Fibroblast of skin of back (primary cell): ENCODE results near the gene ITGAX. TPM values are rescaled to one million over a fixed set of nuclear protein-coding genes. Genes with fewer than 3 reads are reported as not detected.
A peak's percentile ranks its signal among the peaks of the same experiment; 100 is the strongest.
"Not testable (repeated sequence)": the region's sequence is repeated elsewhere in the genome, so short reads cannot be mapped to it uniquely, and the experiment has no call there.

Source experiments
- DNase-seq: peaks from one replicate; pipeline ENCODE4 v3.0.0-alpha.2; 2013
- polyA plus RNA-seq, 2 experiments: library from polyadenylated mRNA; unstranded; fragments of 120-200 nt; gene quantifications; one replicate each; pipeline ENCODE4 v1.2.1, GENCODE V29; 2013; ENCODE audit not compliant: insufficient read length in 2 of 2

Gene ITGAX
- polyA plus RNA-seq (2013, experiment 1 of 2; ENCODE audit: insufficient read length): not detected
- polyA plus RNA-seq (2013, experiment 2 of 2; ENCODE audit: insufficient read length): not detected

DNA sequence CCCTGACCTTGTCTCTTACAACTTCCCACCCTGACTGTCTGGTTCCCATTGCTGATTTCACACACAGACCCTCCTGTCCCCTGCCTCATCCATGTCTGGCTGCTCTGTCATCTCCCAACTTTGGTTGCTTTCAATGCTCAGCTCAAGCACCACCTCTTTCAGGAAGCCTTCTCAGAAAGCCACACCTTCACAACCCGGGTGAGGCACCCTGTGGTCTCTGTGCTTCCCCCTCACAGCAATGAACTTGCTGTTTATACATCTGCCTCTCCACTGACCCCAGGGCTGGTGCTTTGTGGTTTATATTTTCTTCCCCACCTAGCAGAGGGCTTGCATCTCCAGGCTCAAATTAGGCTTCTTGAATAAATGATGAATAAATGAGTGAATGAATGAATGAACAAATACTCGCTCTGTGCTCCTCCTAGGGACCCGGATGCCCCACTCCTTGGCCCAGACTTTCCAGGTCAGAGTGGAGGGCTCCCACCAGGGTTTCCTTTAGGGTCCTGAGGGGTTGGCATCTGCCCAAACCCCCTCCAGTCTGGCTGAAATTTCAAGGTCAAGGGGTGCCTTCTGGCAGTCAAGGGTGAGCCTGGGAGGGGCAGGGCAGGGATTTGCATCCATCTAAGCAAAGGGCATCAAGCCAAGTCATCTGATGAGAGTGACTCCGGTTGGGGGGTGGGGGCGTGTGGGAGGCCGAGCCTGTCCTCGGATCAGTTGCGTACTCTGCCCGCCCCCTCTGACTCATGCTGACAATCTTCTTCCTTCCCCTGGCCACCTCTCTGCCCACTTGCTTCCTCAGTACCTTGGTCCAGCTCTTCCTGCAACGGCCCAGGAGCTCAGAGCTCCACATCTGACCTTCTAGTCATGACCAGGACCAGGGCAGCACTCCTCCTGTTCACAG, at the start of gene ITGAX:
TSS of gene ITGAX (plus strand) at position 783 of the 898 bp plus-strand sequence. CDS start at position 862, 79 bp downstream.
- no peak for DNase-seq

DNA sequence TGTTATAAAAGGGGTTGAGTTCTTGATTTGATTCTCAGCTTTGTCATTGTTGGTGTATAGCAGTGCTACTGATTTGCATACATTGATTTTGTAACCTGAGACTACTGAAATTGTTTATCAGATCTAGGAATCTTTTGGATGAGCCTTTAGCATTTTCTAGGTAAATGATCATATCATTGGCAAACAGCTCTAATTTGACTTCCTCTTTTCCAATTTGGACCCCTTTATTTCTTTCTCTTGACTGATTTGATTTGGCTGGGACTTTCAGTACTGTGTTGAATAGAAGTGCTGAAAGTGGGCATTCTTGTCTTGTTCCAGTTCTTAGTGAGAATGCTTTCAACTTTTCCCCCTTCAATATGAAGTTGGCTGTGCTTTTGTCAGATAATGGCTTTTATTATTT, 49.8 kb upstream of the ITGAX start:
- DNase-seq: no peak

DNA sequence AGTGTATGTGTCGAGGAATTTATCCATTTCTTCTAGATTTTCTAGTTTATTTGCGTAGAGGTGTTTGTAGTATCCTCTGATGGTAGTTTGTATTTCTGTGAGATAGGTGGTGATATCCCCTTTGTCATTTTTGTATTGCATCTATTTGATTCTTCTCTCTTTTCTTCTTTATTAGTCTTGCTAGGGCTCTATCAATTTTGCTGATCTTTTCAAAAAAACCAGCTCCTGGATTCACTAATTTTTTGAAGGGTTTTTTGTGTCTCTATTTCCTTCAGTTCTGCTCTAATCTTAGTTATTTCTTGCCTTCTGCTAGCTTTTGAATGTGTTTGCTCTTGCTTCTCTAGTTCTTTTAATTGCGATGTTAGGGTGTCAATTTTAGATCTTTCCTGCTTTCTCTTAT, 46.6 kb upstream of the ITGAX start:
- not testable (repeated sequence) for DNase-seq

DNA sequence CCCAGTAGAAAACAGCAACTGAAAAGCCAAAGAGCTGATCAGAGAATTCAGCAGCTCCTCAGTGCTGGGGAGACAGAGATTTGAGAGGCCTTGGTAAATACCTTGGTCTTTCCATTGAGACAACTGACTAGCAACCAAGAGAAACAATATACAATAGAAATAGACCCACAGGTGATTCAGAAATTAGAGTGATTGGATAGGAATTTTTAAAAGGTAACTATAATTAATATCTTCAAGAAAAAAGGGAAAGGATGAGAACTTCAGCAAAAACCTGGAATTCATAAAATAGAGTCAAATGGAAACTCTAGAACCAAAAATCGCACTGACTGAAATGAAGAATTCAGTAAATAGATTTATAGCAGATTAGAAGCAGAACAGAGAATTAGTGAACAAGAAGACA, 32.5 kb upstream of the ITGAX start:
- DNase-seq: no peak

DNA sequence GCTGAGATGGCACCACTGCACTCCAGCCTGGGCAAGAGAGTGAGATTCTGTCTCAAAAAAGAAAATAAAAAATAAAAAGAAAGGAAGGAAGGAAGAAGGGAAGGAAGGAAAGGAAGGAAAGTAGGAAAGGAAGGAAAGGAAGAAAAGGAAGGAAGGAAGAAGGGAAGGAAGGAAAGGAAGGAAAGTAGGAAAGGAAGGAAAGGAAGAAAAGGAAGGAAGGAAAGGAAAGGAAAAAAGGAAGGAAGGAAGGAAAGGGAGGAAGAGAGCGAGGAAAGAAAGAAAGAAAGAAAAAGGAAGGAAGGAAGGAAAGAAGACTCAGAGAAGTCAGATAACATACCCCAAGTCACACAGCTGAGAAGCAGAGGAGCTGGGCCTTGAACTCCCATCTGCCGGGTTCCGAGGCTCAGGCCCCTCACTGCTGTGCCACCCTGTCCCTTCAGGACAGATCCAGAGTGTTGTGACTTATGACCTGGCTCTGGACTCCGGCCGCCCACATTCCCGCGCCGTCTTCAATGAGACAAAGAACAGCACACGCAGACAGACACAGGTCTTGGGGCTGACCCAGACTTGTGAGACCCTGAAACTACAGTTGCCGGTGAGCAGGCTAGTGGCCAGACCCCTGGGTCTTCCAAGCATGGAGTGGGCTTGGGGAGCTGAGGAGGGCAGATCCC, 30.9 kb upstream of the ITGAX start:
- DNase-seq: no peak

DNA sequence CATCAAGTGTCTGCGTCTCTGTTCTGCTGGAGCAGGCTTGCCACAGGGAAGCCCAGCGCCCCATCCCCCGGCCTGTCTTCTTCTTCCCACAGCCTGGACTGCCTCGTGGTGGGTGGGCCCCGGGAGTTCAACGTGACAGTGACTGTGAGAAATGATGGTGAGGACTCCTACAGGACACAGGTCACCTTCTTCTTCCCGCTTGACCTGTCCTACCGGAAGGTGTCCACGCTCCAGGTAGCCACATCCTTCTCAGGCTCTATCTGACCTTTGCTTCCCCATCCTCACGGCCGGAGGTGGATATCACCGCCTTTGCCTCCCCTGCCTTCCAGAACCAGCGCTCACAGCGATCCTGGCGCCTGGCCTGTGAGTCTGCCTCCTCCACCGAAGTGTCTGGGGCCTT, 29.8 kb upstream of the ITGAX start:
- no peak for DNase-seq

DNA sequence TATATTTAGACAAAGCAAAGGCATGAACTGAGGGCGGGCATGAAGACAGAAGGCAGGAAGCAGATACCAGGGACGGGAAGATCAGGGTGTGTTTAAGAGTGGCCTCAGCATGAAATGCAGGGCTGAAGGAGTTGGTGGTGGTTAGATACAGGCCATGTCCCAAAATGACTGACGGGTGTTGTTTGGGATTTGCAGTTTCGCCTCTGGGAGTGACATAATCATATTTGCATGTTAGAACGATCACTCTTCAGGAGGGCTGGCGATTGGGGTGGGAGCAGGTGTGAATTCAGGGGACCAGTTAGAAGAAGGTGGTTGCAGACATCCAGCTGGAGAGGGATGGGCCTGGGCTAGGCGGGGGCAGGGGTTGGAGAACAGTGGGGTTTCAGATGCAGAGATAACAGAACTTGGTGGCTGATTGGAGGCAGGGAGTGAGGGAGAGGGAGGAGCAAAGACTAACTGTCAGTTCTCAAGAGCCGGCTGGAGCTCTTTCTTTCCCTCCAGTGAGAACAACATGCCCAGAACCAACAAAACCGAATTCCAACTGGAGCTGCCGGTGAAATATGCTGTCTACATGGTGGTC, 27.2 kb upstream of the ITGAX start:
- DNase-seq: no peak

DNA sequence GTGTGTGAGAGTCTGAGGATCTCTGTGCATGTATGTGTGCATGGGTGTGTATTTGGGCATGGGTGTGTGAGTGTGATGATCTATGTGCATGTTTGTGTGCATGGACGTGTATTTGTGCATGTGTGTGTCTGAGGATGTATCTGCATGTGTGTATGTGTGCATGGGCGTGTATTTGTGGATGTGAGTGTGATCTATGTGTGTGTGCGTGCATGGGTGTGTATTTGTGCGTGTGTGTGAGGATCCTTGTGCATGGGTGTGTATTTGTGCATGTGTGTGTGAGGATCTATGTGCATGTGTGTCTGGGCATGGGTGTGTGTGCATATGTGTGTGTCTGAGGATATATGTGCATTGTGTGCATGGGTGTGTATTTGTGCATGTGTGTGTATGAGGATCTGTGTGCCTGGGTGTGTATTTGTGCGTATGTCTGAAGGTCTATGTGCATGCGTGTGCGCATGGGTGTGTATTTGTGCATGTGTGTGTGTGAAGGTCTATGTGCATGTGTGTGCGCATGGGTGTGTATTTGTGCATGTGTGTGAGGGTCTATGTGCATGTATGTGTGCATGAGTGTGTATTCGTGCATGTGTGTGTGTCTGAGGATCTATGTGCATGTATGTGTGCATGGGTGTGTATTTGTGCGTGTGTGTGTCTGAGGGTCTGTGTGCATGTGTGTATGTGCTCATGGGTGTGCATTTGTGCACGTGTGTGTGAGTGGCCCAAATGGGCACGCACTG, 26.5 kb upstream of the ITGAX start:
- DNase-seq: no peak

DNA sequence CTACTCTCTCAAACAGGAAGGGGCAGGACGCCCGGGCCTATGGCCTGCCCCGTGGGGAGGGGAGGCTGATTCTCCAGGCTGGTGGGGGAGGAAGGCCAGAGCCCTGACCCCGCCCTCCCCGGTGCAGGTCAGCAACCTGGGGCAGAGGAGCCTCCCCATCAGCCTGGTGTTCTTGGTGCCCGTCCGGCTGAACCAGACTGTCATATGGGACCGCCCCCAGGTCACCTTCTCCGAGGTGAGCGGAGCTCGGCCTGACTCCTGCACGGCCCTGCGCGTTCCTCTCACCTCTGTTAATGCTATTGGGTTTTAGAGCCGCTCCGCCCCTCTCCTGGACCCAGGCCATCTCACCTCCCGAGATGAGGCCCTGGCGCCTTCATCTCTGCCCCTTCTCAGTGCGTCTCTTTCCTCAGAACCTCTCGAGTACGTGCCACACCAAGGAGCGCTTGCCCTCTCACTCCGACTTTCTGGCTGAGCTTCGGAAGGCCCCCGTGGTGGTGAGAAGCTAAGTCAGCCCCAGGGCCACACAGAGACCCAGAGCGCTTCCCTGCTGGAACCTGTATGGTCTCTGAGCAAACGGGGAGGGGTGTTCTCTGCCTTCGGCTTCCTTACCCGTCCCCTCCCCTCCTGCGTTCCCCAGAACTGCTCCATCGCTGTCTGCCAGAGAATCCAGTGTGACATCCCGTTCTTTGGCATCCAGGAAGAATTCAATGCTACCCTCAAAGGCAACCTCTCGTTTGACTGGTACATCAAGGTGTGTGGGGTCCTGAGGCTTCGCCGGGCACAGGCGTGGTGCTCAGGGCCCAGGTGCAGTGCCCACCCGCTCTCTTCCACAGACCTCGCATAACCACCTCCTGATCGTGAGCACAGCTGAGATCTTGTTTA, 25.1 kb upstream of the ITGAX start:
- no peak for DNase-seq

DNA sequence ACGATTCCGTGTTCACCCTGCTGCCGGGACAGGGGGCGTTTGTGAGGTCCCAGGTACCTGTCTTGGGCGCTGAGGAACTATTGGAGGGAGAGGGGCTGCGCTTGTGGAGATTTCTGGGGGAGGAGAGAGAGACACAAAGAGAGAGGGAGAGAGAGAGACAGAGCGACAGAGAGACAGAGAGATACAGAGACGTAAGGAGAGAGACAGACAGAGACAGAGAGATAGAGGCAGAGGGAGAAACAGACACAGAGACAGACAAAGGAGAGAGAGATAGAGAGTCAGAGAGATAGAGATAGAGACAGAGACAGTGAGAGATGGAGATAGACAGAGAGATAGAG, 24.5 kb upstream of the ITGAX start:
- DNase-seq: no peak

DNA sequence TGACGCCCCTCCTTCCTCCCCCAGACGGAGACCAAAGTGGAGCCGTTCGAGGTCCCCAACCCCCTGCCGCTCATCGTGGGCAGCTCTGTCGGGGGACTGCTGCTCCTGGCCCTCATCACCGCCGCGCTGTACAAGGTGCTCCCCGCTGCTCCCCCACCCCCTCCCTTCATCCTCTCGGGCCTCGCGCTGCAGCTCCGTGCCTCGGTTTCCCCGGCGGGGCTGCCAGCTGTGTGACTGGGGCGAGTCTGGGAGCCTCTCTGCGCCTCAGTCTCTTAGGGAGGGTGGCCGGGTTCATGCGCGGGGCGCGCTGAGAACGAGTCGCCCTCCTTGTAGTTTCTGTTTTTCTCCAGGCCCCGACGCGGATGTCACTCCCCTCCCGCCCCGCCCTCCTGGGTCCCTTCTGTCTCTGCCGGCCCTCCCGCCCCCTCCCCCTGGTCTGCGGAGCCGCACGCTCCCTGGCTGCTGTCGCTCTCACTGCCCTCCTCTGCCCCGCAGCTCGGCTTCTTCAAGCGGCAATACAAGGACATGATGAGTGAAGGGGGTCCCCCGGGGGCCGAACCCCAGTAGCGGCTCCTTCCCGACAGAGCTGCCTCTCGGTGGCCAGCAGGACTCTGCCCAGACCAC, 23.7 kb upstream of the ITGAX start:
- no peak for DNase-seq

DNA sequence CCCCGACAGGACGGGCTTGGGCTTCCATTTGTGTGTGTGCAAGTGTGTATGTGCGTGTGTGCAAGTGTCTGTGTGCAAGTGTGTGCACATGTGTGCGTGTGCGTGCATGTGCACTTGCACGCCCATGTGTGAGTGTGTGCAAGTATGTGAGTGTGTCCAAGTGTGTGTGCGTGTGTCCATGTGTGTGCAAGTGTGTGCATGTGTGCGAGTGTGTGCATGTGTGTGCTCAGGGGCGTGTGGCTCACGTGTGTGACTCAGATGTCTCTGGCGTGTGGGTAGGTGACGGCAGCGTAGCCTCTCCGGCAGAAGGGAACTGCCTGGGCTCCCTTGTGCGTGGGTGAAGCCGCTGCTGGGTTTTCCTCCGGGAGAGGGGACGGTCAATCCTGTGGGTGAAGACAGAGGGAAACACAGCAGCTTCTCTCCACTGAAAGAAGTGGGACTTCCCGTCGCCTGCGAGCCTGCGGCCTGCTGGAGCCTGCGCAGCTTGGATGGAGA, 23.1 kb upstream of the ITGAX start:
- no peak for DNase-seq

DNA sequence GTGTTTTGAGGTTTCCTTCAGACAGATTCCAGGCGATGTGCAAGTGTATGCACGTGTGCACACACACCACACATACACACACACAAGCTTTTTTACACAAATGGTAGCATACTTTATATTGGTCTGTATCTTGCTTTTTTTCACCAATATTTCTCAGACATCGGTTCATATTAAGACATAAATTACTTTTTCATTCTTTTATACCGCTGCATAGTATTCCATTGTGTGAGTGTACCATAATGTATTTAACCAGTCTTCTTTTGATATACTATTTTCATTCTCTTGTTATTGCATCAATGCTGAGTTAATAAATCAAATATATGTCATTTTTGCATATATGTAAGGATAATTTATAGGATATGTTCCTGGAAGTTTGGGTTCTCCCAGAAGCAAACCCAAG, 22.4 kb upstream of the ITGAX start:
- DNase-seq: no peak

DNA sequence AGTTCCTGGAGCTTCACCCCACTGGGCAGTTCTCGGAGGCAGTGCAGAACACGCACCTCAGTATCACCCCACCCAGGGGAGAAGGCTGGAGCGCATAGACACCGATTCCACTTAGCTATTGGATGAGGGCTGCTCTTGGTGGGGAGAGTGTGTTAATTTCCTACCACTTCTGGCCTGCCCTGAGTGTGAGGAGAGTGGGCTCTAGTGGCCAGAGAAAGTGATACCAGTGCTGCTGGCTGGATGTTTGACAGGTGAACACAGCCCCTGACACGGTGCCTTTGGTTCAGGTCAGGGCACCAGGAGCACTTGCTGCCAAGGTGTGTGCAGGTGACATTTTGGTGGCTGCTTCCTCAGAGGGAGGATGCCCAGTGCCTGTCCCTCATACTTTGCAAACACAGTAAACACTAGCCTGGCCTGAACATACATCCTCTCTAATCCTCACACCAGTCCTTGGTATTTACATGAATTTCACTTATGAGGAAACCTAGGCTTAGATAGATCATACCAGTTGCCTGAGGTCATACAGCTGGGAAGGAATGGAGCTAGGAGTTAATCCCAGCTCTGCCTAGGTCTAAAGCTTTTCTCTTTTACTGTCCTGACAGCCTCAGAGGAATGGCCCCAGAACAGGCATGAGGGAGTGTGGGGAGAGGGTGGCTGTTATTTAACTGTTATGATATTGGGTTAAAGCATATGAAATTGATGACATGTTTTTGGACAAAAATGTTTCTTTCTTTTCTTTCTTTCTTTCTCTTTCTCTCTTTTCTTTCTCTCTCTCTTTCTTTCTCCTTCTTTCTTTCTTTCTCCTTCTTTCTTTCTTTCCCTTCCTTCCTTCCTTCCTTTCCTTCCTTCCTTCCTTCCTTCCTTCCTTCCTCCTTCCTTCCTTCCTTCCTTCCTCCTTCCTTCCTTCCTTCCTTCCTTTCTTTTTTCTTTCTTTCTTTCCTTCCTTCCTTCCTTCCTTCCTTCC, 21.0 kb upstream of the ITGAX start:
- DNase-seq: peak; percentile 5

DNA sequence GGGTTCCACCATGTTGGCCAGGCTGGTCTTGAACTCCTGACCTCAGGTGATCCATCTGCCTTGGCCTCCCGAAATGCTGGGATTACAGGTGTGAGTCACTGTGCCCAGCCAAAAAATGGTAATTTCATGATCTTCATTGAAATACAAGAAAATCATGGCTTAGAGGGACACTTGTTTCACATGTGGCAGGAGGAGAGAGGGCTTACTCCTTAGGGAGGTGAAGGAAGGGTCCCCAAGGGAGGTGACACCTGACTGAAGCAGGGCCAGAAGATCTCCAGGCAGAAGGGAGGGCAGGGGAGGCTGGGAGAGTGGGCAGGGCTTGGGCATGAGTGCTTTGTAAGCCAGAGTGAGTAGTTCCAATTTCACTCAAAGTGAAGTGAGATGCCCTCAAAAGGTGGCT, 20.0 kb upstream of the ITGAX start:
- no peak for DNase-seq

DNA sequence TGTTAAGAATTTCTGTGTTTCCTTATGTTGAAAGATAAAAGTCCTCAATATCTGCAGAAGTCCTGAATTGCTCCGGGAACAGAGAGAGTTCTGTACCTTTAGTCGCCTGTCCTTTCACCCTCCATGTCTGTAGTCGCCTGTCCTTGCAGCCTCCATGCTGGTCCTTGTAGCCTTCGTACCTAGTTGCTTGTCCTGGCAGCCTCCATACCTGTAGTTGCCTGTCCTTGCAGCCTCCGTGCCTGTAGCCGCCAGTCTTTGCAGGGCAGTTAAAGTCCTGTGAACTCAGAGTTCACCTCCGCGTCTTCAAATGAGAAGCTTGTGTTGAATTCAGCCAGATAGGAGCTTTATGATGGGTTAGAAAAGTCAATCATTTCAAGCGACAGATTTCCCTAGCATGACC, 19.5 kb upstream of the ITGAX start:
- DNase-seq: no peak

DNA sequence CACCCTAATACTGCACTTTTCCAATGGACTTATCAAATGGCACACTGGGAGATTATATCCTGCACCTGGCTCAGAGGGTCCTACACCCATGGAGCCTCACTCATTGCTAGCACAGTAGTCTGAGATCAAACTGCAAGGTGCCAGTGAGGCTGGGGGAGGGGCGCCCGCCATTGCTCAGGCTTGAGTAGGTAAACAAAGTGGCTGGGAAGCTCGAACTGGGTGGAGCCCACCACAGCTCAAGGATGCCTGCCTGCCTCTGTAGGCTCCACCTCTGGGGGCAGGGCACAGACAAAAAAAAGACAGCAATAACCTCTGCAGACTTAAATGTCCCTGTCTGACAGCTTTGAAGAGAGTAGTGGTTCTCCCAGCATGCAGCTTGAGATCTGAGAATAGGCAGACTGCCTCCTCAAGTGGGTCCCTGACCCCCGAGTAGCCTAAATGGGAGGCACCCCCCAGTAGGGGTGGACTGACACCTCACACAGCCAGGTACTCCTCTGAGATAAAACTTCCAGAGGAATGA, 16.8 kb upstream of the ITGAX start:
- not testable (repeated sequence) for DNase-seq

DNA sequence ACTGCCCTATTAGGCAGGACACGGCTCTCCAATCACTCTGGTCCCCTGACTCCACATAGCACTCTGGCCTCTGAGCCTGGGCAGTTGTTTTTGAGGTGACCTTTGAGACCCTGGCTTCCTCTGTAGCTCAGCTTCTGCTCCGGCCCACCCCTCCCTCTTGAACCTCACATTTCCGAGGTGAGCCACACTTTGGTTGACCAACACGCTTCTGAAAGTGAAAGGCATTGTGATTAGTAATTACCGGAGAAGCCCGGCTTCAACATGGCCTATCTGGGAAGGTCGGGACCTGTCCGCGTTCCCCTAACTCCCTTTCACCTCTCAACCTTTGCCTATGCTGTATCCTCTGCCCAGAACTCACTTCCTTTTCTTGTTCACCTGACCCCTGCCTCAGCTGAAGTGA, 10.3 kb upstream of the ITGAX start:
- DNase-seq: no peak

DNA sequence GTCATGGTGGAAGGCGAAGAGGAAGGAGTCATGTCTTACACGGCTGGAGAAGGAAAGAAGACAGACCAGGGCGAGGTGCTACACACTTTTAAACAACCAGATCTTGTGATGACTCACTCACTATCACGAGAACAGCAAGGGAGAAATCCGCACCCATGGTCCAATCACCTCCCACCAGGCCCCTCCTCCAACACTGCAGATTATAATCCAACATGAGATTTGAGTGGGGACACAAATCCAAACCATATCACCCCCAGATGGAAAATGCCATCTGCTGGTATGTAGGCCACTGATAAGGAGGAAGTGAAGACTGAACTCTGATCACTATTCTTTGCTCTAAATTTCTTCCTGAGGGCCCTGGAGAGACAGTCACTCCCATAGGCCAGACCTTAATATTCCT, 7.5 kb upstream of the ITGAX start:
- DNase-seq: no peak

DNA sequence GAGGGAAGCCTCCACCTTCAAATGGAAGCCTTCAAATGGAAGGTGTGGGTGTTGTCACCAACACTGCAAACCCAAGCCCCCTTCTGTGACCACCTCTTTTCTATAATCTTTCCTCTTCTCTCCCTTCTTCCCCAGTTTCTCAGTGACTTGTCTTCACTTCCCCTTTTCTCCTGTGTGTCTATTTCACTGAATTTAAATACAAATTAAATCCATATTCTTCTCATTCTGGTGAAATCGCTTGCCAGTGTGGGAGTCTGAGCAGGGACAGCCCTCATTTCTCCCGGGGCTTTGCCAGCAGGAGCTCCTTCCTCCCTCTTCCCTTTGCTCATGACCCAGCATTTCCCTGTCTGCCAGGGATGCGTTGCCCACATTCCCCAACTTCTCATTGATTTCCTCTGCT, 6.4 kb upstream of the ITGAX start:
- DNase-seq: no peak
